Stomach (tissue), 9 donors: ENCODE data around the gene KIRREL3. TPM values are rescaled to one million over a fixed set of nuclear protein-coding genes. Genes with fewer than 3 reads are reported as not detected.

Experiments
- DNase-seq, 2 donors: peaks; one replicate each; pipeline versions ENCODE4 v3.0.0 to v3.0.0-alpha.2; 2013 to 2019
- H3K27ac ChIP-seq, 5 donors: fragments of 200-600 bp in 4 of 5; sonication (generic) in 4 of 5; one replicate each; pipeline ENCODE4 v1.5.1; 2013 to 2019; ENCODE audit warnings: mild to moderate bottlenecking in 1 of 5, moderate library complexity in 1 of 5
- H3K27me3 ChIP-seq, 3 donors: fragments of 200-600 bp; sonication (generic); one replicate each; pipeline ENCODE4 v1.5.1; 2017 to 2019; ENCODE audit warnings: mixed run types in 1 of 3
- H3K36me3 ChIP-seq, 4 donors: fragments of 200-600 bp; sonication (generic); 1 replicate in 3 of 4; 2 replicates in 1 of 4; pipeline ENCODE4 v1.5.1; 2016 to 2019
- H3K4me1 ChIP-seq, 4 donors: fragments of 200-600 bp; sonication (generic); one replicate each; pipeline ENCODE4 v1.5.1; 2016 to 2019
- H3K4me3 ChIP-seq, 4 donors: fragments of 200-600 bp; sonication (generic) in 3 of 4; one replicate each; pipeline ENCODE4 v1.5.1; 2016 to 2019; ENCODE audit warnings: mild to moderate bottlenecking in 1 of 4
- H3K9me3 ChIP-seq, 4 donors: fragments of 200-600 bp; sonication (generic); one replicate each; pipeline ENCODE4 v1.5.1; 2016 to 2019
- CTCF ChIP-seq, 7 experiments: fragments of 450-650 bp in 4 of 7; fragments of 200-600 bp in 3 of 7; sonication (generic) in 3 of 7; IDR thresholded peaks; one replicate each; pipeline ENCODE4 v1.5.1; 2016 to 2019; ENCODE audit warnings: antibody characterized with exemption in 7 of 7, control low read depth in 2 of 7, mild to moderate bottlenecking in 1 of 7
- EP300 ChIP-seq: sonication (generic); formaldehyde crosslinking; IDR thresholded peaks from one replicate; pipeline ENCODE4 v1.6.1; 2017; ENCODE audit warnings: antibody characterized with exemption
- POLR2A ChIP-seq, 4 donors: fragments of 450-650 bp; IDR thresholded peaks; one replicate each; pipeline ENCODE4 v1.6.1; 2016; ENCODE audit warnings: antibody characterized with exemption in 4 of 4, control low read depth in 2 of 4, mild to moderate bottlenecking in 1 of 4, moderate library complexity in 1 of 4
- POLR2AphosphoS5 ChIP-seq, 3 donors: sonication (generic); formaldehyde crosslinking; IDR thresholded peaks; one replicate each; pipeline ENCODE4 v1.6.1; 2016; ENCODE audit warnings: antibody characterized with exemption in 3 of 3
- WGBS, 5 donors: extraction: QIAGEN DNeasy Blood & Tissue Kit in 3 of 5; methylation state at CpG; one replicate each; pipeline versions ENCODE4 v1.1.5 to v1.1.7; 2013 to 2018; 5-methylcytosine and 5-hydroxymethylcytosine counted together
- intact Hi-C: fragments of 100-400 bp; cut with DNase I; formaldehyde crosslinking; loops from one replicate; pipeline ENCODE4 v1.15.1; 2023; ENCODE audit warnings: low total_unique reads
- polyA plus RNA-seq, 3 donors: library from polyadenylated mRNA; stranded (reverse); fragments of 200-250 nt; gene quantifications; one replicate each; pipeline ENCODE4 v1.2.3, GENCODE V29; 2013
- total RNA-seq, 5 donors: library from RNA; depleted of rRNA; stranded (reverse); fragments of >200 nt; gene quantifications; one replicate each; pipeline versions ENCODE4 v1.1.0 to v1.2.3, GENCODE V29; 2014 to 2016
- donor health status: healthy with polysubstance abuse.
- donor health status: Bipolar disorder and iron deficiency.
- donor health status: healthy.

The KIRREL3 gene
- total and polyA plus RNA-seq, 8 donors: 0.10 to 1.7 (median 0.38) TPM; not detected in 4

- intact Hi-C loops: no loop called here
- Histone ChIP-seq H3K4me3 (no peak overlapping the region), H3K36me3 (no peaks in the 10 kb centered on the region), H3K27me3 (peaks cover 0 to 13% (median 6%) of the 10 kb centered on the region in 3 donors), H3K4me1 (no peaks in the 10 kb centered on the region), H3K9me3 (no peaks in the 10 kb centered on the region), H3K27ac (no peak overlapping the region)
- DNase-seq: no peak
- TF ChIP-seq CTCF (IDR thresholded peaks at IDR 0.05): no peak
- TF ChIP-seq POLR2A (IDR thresholded peaks at IDR 0.05): no peak
- TF ChIP-seq POLR2AphosphoS5 (IDR thresholded peaks at IDR 0.05): no peak
- TF ChIP-seq EP300: no peak
- WGBS, 5 donors: 80 to 83% (median 81%) methylated on average over 4 of the region's 4 CpGs
These were observed 387.3 kb downstream of the KIRREL3 start for GRCh38 chr11:126613272-126613671.

- Histone ChIP-seq H3K9me3 (no peaks in the 10 kb centered on the region), H3K27ac (no peak overlapping the region), H3K36me3 (no peaks in the 10 kb centered on the region), H3K4me3 (no peak overlapping the region), H3K4me1 (no peaks in the 10 kb centered on the region), H3K27me3 (peaks cover 0 to 19% (median 11%) of the 10 kb centered on the region in 3 donors)
- DNase-seq: no peak
- intact Hi-C loops: no loop called here
- WGBS, 5 donors: 78 to 91% (median 89%) methylated on average over 8 of the region's 8 CpGs
- TF ChIP-seq POLR2A (IDR thresholded peaks at IDR 0.05) (no peak), CTCF (IDR thresholded peaks at IDR 0.05) (no peak)
These were observed 387.9 kb downstream of the KIRREL3 start for GRCh38 chr11:126612671-126613070.

- peaks cover 0 to 31% (median 17%) of the 10 kb centered on the region in 3 donors for H3K27me3 ChIP-seq
- 68 to 84% (median 78%) methylated on average over 8 of the region's 8 CpGs for WGBS, 5 donors
- intact Hi-C loops: no loop called here
- no peak overlapping the region for H3K4me3 ChIP-seq
- no peak overlapping the region for H3K27ac ChIP-seq
- no peak for TF ChIP-seq POLR2A (IDR thresholded peaks at IDR 0.05)
- no peak for TF ChIP-seq CTCF (IDR thresholded peaks at IDR 0.05)
- TF ChIP-seq POLR2AphosphoS5 (IDR thresholded peaks at IDR 0.05): no peak
- TF ChIP-seq EP300: no peak
- peaks cover 0 to 6% (median 0%) of the 10 kb centered on the region in 4 donors for H3K4me1 ChIP-seq
- no peaks in the 10 kb centered on the region for H3K9me3 ChIP-seq
- no peak for DNase-seq
- H3K36me3 ChIP-seq: no peaks in the 10 kb centered on the region
These were observed 389.1 kb downstream of the KIRREL3 start for GRCh38 chr11:126611438-126611837.

GRCh38 chr11:126608658-126609057, 391.9 kb downstream of the KIRREL3 start:
- Histone ChIP-seq H3K9me3 (no peaks in the 10 kb centered on the region), H3K27ac (no peak overlapping the region), H3K36me3 (no peaks in the 10 kb centered on the region), H3K4me1 (peaks cover 0 to 6% (median 0%) of the 10 kb centered on the region in 4 donors), H3K4me3 (no peak overlapping the region), H3K27me3 (peaks cover 0 to 56% (median 19%) of the 10 kb centered on the region in 3 donors)
- TF ChIP-seq EP300 (no peak), POLR2AphosphoS5 (IDR thresholded peaks at IDR 0.05) (no peak)
- no peak for DNase-seq
- intact Hi-C loops: loop anchor here (10.0 kb wide), 1 partner anchor 386 kb away; no protein-coding TSS in a partner anchor
- 33 to 91% (median 79%) methylated on average over 1 of the region's 1 CpG for WGBS, 5 donors

GRCh38 chr11:126607776-126608541, 392.6 kb downstream of the KIRREL3 start:
- H3K4me1 ChIP-seq: peaks cover 0 to 6% (median 0%) of the 10 kb centered on the region in 4 donors
- H3K36me3 ChIP-seq: no peaks in the 10 kb centered on the region
- no peak overlapping the region for H3K4me3 ChIP-seq
- intact Hi-C loops: loop anchor here (10.0 kb wide), 1 partner anchor 387 kb away; no protein-coding TSS in a partner anchor
- TF ChIP-seq CTCF (IDR thresholded peaks at IDR 0.05): no peak
- no peak for TF ChIP-seq EP300
- no peak for TF ChIP-seq POLR2AphosphoS5 (IDR thresholded peaks at IDR 0.05)
- TF ChIP-seq POLR2A (IDR thresholded peaks at IDR 0.05): no peak
- no peaks in the 10 kb centered on the region for H3K9me3 ChIP-seq
- no peak for DNase-seq
- no peak overlapping the region for H3K27ac ChIP-seq
- WGBS, 5 donors: 51 to 74% (median 68%) methylated on average over 19 of the region's 19 CpGs
- H3K27me3 ChIP-seq: peaks cover 0 to 63% (median 19%) of the 10 kb centered on the region in 3 donors
